ENCODE measurements around the gene MGAT5. TPM values are rescaled to one million over a fixed set of nuclear protein-coding genes. Genes with fewer than 3 reads are reported as not detected.

Gene MGAT5
- total RNA-seq, 4 donors from 2014 or later: 16.3 to 37.8 (median 32.5) TPM

DNA sequence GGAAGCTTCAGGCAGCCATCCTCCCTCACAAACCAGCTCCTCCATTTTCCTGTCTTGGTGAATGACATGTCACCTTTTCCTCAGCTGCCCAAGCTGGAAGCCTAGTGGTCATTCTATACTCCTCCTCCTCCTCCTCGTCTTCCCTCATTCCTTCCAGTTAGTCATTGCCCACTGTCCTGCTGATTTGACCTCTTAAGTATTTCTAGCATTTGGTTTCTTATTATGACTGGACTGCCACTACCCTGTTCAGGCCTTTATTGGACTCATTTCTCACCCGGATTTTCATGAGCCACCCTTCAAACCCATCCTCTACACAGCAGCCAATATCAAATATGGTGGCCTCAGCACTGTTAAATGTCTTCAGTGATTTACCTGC lies 21.9 kb upstream of the MGAT5 start:
- intact Hi-C loops (cut with DNase I; ENCODE audit: low total_unique reads): no loop called here
- 94 to 95% methylated on average over 2 of the region's 2 CpGs for WGBS, 2 donors
- no peak for TF ChIP-seq POLR2A (IDR thresholded peaks at IDR 0.05)
- DNase-seq (ENCODE audit: low spot score in 2 of 2): no peak
- H3K4me3 ChIP-seq (ENCODE audit: low read depth, poor library complexity, severe bottlenecking): no peak overlapping the region

GRCh38 chr2:134232461-134232860 lies 21.4 kb upstream of the MGAT5 start:
- intact Hi-C loops (cut with DNase I; ENCODE audit: low total_unique reads): no loop called here
- 51 to 66% methylated on average over 1 of the region's 1 CpG for WGBS, 2 donors

GRCh38 chr2:134232868-134233727 lies 20.8 kb upstream of the MGAT5 start:
- no peak for TF ChIP-seq POLR2A (IDR thresholded peaks at IDR 0.05)
- TF ChIP-seq, protein P1, sequence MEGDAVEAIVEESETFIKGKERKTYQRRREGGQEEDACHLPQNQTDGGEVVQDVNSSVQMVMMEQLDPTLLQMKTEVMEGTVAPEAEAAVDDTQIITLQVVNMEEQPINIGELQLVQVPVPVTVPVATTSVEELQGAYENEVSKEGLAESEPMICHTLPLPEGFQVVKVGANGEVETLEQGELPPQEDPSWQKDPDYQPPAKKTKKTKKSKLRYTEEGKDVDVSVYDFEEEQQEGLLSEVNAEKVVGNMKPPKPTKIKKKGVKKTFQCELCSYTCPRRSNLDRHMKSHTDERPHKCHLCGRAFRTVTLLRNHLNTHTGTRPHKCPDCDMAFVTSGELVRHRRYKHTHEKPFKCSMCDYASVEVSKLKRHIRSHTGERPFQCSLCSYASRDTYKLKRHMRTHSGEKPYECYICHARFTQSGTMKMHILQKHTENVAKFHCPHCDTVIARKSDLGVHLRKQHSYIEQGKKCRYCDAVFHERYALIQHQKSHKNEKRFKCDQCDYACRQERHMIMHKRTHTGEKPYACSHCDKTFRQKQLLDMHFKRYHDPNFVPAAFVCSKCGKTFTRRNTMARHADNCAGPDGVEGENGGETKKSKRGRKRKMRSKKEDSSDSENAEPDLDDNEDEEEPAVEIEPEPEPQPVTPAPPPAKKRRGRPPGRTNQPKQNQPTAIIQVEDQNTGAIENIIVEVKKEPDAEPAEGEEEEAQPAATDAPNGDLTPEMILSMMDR (IDR thresholded peaks at IDR 0.05): no peak

More at GRCh38 chr2:134232461-134232860, 21.4 kb upstream of the MGAT5 start:
- no peak overlapping the region for H3K4me3 ChIP-seq (ENCODE audit: low read depth, poor library complexity, severe bottlenecking)
- no peak for TF ChIP-seq POLR2A (IDR thresholded peaks at IDR 0.05)
- TF ChIP-seq, protein P1 (IDR thresholded peaks at IDR 0.05): no peak
- no peak for DNase-seq (ENCODE audit: low spot score in 2 of 2)

DNA sequence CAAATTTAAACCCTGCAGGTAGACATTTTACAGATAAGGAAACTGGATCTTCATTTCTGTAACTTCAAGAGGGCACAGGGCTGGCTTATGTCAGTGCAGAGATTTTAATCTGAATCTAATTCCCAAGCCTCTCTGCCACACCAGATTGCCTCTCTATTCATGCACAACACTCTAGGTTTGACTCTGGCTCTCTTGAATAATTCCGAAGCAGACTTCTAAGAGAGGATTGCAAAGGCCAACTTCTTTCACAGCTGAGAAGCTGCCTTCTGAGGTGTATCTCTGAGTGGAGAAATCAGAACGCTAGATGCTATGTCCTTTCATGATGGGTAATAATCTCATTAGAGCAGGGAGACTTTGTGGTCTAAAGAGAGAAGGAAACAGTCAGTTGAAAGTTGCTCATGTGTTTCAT lies 20.1 kb upstream of the MGAT5 start:
- 89 to 90% methylated on average over 2 of the region's 2 CpGs for WGBS, 2 donors

More at GRCh38 chr2:134232868-134233727, 20.8 kb upstream of the MGAT5 start:
- intact Hi-C loops (cut with DNase I; ENCODE audit: low total_unique reads): no loop called here
- DNase-seq (ENCODE audit: low spot score in 2 of 2): no peak
- 76 to 77% methylated on average over 2 of the region's 2 CpGs for WGBS, 2 donors
- H3K4me3 ChIP-seq (ENCODE audit: low read depth, poor library complexity, severe bottlenecking): no peak overlapping the region

DNA sequence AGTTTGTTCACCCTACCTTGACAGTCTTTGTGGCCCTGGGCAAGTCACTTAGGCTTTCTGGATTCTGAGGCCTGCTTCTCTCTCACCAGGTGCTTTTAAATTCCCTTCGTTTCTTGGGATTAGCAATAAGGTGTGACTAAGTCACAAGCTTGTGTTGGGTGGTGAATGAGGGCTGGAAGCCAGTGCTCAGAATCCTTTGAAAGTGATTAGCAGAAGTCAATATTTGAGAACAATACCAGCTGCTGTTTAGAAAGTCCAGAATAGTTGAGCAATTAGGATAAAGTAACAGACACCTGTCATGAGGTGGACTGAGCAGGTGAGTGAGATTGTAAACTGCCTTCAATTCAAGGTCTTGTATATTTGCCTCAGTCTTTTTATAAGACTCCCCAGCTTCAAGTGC lies 19.3 kb upstream of the MGAT5 start:
- WGBS, 2 donors: 56 to 57% methylated on average over 1 of the region's 1 CpG
- DNase-seq (ENCODE audit: low spot score in 2 of 2): no peak
- no peak overlapping the region for H3K4me3 ChIP-seq (ENCODE audit: low read depth, poor library complexity, severe bottlenecking)
- no peak for TF ChIP-seq POLR2A (IDR thresholded peaks at IDR 0.05)
- TF ChIP-seq, protein P1 (IDR thresholded peaks at IDR 0.05): no peak
- intact Hi-C loops (cut with DNase I; ENCODE audit: low total_unique reads): no loop called here

More for the DNA sequence above, 20.1 kb upstream of the MGAT5 start:
- H3K4me3 ChIP-seq (ENCODE audit: low read depth, poor library complexity, severe bottlenecking): no peak overlapping the region
- no peak for DNase-seq (ENCODE audit: low spot score in 2 of 2)
- intact Hi-C loops (cut with DNase I; ENCODE audit: low total_unique reads): no loop called here
- TF ChIP-seq POLR2A (IDR thresholded peaks at IDR 0.05): no peak
- TF ChIP-seq, protein P1 (IDR thresholded peaks at IDR 0.05): no peak

- WGBS, 2 donors: 81% methylated on average over 4 of the region's 4 CpGs
- no peak overlapping the region for H3K4me3 ChIP-seq (ENCODE audit: low read depth, poor library complexity, severe bottlenecking)
- no peak for DNase-seq (ENCODE audit: low spot score in 2 of 2)
- intact Hi-C loops (cut with DNase I; ENCODE audit: low total_unique reads): no loop called here
- no peak for TF ChIP-seq POLR2A (IDR thresholded peaks at IDR 0.05)
- TF ChIP-seq, protein P1 (IDR thresholded peaks at IDR 0.05): no peak
Observed at GRCh38 chr2:134235510-134236144, 18.2 kb upstream of the MGAT5 start.
